HG03565 (cell line): ENCODE data around the gene CLHC1.
"Not testable (repeated sequence)": the region's sequence is repeated elsewhere in the genome, so short reads cannot be mapped to it uniquely, and the experiment has no call there.

ENCODE experiments used
- ATAC-seq: cut with Tn5 transposase; IDR thresholded peaks from one replicate; pipeline ENCODE4 v1.9.1; 2021; ENCODE audit warnings: mild to moderate bottlenecking, moderate library complexity; ENCODE audit not compliant: unreplicated experiment

Gene CLHC1

DNA sequence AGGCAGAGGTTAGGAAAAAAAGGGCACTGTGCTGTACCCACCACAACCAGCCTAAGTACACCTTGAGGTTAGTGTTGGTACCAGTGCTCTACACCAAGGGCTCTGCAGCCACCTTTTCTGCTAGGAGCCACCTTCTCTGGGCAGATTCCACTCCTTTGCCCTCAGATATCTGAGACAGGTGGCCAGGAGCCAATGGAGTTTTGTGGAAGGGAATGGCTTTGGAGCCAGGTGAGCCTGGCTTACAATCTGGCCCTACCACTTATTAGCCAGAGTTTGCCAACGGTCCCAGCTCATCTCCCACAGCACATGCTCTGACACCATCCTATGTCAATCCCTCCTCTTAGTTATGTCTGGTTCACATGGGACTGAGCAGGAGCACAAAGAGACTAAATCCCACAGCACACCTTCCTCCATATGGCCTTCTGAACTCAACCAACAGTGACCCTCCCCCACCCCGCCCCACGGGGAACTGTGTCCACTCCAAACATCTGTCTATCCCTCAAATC, 77.5 kb downstream of the CLHC1 start:
- ATAC-seq, result no peak

DNA sequence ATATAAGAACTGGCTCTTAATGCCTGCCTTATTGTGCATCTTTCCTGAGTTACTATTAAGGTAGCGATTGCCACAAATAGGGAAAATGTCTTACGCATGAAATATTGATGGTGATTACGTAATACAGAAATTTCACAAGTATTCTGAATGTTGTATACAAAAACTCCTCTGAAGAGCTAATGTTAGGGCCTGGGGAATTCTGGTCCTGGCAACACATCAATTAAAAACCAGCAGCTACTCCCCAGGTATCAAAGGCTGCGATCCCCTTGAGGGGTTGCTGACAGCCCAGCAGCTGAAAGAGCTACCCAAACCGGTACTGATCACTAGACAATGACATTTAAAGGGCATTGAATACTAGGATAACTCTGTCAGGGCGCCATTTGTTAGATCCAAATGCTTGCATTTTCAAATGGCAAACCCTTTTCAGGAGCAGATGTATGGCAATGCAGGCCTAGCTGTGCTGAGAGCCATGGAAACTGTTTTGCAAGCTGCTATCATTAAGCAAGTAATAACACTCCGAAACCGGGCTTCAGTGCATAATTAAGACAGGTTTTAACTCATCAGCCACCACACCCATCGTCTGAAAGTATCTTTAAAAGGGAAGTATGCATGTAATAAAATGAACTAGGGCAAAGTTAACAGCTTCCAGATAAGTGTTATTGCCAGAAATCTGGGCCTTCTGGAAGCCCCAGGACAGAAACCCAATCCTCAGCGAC, 78.4 kb downstream of the CLHC1 start:
- ATAC-seq, result no peak

DNA sequence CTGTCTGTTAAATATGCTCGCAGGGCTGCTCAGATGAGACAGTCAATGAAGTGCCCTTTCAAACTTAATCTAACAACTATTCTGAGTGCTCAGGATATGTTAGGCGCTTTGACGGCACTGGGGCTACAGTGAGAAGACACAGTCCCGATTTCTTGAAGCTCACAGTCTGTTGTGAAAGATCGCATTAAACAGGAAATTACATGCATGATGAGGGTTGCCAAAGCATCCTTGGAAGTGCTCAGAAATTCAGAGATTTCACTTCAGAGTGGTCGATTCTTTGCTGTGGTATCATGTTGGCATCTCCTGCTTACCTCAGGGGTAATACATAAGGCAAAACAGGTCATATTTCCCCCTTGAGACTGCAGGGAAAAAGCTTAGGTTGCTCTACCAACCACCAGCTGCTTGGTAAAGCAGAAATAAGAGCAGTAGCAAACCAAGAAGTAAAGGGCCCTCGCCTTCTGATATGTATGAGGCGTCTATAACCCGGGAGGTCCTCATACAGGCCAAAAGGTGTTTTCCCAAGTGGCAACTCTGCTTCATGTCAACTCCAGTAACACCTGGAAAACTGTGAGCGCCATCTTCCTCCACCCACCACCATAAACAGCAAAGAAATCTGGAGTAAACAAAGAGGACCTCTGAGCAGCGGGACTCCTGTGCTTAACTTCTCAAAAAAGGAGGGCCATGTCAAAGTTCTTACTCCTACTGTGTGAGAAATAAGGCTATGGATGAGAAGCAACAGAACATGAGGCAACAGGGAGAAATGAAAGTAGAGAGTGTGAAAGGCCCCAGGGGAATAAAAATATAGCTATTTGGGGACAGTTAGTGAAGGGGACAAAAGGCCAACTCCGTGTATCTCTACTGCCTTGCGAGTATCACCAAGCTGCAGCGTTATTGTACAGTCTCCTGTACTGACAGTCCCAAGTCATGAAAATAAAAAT, 79.3 kb downstream of the CLHC1 start:
- ATAC-seq, result no peak

DNA sequence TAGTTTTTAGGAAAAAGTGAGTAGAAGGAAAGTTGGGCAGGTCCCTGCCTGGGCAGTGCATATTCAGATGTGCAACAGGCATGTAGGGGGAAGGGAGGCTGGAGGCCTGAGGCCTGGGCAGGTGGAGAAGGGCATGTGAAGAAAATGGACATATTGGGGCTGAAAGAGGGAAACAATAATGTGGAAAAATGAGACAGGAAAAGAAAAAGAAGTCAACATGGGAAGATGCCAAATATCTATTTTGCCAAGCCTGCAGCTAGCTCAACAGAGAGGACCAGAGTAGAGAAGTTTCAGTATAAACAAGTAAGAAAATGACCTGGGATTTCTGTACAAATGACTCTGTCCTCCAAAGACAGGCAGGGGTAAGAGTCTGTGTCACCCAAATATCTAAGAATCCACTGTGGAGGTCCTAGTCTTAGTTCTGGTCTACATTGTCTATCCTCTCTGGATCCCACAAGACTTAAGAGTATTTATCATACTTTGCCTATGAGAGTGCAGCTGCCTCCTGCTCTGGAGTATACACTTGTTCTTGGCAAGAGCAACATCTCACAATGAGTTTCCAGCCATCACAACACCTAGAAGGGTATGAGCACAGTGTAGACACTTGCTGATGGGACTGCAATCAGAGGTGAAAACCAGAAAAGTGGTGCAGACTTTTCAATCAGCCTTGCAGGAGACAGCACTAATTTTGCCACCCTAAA, 80.2 kb downstream of the CLHC1 start:
- no peak for ATAC-seq

DNA sequence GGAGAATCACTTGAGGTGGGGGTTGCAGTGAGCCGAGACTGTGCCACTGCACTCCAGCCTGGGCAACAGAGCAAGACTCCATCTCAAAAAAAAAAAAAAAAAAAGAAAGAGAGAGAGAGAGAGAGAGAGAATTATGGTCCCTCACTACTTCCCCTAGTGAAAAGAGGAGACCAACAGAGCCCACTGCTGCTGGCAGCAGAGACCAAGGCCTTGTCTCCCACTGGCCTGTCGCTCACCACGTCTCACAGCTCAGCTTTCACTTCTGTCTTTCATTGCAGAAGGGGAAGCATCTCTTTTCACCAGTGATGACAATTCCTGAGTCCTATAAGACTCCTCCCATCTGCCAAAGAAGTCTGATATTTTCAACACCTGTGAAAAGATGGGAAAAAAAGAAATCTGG, 81.3 kb downstream of the CLHC1 start:
- ATAC-seq, result peak; percentile 78

DNA sequence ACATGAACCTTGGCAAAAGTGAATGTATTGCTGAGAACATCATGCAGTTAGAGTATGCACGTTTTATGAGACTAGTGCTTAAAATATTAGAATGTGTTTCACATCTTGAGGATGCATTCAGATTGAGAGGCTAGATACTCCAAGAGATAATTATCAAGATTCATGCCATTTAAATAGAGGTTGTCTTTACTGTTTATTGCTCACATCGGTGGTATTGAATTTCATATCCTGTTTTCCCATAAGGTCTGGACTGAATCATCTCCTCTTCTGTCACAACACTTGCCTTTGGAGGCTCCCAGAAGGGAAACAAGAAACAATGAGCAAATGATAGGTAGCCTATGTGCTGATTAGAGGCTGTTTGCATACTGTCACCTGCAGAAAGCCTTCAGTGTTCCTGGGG, 83.8 kb downstream of the CLHC1 start:
- ATAC-seq, result no peak

DNA sequence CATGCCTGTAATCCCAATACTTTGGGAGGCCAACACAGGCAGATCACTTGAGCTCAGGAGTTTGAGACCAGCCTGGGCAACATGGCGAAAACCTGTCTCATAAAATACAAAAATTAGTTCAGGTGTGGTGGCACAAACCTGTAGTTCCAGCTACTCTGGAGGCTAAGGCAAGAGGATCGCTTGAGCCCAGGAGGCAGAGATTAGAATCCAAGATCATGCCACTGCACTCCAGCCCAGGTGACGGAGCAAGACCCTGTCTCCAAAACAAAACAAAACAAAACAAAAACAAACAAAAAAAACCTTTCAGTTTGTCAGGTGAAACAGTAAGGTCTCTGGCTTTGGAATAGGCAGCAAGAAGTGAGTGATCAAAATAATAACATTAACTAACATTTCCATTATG, 84.6 kb downstream of the CLHC1 start:
- no peak for ATAC-seq

DNA sequence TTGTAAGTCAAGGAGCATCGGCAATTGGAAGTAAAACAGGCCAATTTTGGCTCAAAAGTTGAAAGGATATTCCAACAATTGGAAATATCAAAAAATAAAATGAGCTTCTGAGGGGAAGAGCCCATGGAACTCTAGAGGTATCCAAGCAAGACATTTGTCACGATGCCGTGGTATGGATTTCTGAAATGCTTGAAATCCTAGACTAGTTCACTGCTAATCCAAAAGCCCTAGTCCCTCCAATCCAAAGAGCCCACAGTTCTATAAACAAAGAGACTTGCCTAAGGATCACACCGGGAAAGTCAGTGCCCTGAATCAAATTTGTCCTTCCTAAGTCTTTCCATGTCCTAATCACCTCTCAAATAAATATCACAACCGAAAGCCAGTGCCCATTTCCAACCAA, 85.1 kb downstream of the CLHC1 start:
- no peak for ATAC-seq

DNA sequence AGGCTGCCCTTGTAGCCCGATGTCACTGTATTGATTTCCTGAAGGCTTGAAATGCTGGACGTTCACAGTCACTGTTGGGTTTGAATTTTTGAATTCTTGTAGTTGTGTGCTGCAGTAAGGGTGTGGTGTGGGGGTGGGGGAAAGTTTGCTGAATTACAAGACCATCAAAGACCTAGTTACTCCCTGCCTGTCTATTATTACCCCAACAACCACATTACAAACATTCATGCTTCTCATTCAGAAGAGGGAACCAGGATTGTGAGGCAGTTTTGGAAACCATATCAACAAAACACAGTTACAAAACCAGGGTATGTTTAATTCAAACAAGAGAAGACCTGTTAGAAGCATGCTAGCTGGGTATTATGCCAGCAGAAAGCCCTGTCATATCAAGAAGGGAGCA, 85.8 kb downstream of the CLHC1 start:
- no peak for ATAC-seq

DNA sequence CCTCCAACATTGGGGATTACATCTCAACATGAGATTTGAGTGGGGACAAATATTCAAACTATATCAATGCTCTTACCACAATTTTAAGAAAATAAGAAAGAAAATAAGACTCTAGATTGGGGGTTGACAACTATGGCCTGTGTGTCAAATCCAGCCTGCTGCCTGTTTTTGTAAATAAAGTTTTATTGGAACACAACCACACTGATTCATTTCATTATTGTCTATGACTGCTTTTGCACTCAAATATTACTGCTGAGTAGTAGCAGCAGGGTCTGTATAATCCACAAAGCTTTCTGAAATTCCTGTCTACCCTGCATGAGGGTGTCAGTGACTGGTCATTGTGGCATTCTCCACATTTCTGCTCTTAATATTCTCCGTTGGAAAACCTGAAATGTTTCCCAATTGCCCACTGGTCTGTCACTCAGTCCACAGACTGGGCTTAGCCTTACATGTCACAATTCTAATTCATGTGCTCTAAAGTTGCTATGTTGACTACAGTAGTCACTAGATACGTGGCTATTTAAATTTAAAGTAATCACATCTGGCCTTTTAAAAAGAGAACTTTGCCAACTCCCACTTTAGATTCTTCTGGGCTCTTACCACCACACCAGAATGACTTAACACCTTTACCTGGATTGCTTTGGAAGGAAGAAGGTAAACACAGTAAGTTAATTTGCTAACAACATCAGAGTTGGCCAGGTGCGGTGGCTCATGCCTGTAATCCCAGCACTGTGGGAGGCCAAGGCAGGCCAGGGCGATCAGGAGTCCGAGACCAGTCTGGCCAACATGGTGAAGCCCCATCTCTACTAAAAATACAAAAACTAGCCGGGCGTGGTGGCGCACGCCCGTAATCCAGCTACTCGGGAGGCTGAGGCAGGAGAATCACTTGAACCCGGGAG, 86.9 kb downstream of the CLHC1 start:
- no peak for ATAC-seq

DNA sequence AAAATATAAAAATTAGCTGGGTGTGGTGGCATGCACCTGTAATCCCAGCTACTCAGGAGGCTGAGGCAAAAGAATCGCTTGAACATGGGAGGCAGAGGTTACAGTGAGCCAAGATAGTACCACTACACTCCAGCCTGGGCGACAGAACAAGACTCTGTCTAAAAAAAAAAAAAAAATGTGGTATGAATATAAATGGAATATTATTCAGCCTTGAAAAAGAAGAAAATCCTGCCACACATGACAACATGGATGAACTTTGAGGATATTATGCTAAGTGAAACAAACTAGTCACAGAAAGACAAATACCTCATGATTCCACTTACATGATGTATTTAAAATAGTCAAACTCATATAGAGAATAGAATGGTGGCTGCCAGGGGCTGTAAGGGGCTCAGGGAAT, 88.4 kb downstream of the CLHC1 start:
- ATAC-seq, result not testable (repeated sequence)

DNA sequence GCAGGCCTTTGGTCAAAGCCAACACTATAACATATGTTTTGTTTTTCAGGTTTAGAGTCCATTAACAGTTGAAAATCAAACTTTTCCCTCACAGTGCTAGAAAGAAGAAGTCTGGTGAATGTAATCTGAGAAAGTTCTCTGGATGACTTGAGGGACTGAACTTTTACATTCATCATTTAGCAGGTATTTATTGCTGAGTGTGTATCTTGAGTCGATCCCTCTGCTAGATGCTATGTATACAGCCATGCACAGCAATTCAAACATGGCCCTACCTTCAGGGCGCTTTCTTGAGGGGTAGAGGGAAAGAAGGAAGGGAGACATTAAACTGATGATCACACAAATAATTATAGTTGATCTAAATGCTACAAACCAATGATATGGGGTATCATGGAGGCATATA, 89.6 kb downstream of the CLHC1 start:
- ATAC-seq, result no peak

DNA sequence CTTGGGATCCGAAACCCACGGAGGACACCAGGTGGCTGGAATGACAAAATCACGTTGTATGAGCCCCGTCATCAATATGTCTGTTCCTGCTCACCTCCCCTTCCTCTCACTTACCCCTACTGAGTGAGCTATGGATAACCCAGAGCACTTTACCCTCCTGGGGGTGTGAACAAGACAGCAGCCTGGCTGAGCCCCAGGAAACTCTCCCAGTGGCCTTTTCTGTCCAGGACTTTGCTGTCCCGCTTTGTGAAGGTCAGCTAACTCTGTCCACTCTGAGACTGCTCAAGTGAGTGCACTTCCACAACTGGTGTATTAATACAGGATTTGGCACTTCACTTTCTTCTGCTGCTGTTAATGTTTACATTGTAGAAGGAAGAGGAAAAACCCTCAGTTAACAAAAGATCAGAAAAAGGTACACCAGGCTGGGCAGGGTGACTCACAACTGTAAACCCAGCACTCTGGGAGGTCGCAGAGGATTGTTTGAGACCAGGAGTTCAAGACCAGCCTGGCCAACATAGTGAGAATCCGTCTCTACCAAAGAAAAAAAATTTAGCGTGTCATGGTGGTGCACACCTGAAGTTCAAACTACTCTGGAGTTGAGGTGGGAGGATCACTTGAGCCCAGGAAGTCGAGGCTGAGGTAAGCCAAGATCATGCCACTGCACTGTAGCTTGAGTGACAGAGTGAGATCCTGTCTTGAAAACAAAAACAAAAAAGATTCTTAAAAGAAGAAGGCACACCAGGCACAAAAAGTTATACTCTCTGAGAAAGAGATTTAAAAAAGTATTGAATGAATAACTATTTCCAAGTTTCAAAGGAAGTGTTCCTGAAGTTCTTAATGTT, 90.3 kb downstream of the CLHC1 start:
- no peak for ATAC-seq

DNA sequence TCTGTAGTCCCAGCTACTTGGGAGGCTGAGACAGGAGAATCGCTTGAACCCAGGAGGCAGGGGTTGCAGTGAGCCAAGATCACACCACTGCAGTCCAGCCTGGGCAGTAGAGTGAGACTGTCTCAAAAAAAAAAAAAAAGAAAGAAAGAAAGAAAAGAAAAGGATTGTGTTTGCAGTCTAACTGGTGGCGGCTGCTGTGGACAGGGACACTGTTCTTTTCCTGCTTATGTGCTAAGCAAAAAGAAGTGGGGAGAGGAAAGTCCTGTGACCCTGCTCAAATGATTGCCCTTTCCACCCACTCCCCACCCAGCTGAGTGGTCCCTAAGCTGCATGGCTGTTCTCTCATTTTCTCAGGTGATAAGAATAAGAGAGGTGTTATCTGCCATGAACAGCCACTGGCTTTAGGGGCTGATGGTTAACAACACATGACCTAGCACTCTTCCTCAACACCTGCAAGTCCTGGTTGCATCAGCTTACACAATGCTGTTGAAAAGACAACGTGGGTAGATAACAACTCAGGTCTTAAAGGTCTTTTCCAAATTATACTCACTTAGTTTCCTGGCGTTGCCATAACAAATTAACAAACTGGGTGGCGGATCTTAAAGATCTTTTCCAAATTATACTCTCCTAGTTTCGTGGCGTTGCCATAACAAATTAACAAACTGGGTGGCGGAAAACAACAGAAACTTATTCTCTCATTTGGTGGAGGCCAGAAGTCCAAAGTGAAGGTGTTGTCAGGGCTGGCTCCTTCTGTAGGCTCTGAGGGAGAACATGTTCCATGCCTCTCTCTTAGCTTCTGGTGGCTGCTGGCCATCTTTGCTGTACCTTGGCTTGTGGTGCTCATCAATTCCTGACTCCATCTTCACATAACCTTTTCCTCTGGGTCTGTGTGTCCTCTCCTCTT, 91.5 kb downstream of the CLHC1 start:
- no peak for ATAC-seq

DNA sequence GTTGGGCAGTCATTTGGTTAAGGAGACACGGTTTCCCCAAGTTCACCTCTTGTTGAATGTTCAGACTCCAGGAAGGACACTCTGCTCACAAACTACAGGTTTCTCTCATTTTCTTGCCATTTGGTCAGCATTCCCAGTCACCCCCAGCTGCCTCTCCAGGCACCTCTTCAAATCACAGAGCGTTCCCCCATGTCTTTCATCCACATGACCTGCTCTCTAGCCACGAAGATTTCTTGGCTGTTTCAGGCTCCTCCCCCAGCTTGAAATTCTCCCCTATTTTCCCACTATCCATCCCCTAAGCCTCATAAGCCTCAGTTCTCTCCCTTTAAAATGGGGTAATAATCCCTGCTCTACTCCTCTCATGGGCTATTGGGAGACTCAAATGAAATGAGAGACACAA, 92.8 kb downstream of the CLHC1 start:
- no peak for ATAC-seq

DNA sequence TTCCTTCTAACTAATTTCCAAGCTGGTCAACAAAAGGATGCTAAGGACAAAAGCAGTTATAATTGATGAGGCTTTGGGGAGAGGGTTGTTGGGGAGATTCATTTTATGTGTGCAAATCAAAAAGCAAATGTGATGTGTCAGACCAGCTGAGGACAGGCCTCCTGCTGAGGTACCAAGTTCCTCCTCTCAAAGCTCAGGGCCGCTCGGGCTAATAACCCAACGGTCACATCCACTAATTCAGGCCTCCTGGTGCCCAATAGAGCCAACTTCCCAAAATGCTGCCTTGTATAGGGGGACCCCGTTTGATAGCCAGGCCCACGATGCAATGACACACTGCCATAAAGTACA, 93.2 kb downstream of the CLHC1 start:
- ATAC-seq, result no peak

DNA sequence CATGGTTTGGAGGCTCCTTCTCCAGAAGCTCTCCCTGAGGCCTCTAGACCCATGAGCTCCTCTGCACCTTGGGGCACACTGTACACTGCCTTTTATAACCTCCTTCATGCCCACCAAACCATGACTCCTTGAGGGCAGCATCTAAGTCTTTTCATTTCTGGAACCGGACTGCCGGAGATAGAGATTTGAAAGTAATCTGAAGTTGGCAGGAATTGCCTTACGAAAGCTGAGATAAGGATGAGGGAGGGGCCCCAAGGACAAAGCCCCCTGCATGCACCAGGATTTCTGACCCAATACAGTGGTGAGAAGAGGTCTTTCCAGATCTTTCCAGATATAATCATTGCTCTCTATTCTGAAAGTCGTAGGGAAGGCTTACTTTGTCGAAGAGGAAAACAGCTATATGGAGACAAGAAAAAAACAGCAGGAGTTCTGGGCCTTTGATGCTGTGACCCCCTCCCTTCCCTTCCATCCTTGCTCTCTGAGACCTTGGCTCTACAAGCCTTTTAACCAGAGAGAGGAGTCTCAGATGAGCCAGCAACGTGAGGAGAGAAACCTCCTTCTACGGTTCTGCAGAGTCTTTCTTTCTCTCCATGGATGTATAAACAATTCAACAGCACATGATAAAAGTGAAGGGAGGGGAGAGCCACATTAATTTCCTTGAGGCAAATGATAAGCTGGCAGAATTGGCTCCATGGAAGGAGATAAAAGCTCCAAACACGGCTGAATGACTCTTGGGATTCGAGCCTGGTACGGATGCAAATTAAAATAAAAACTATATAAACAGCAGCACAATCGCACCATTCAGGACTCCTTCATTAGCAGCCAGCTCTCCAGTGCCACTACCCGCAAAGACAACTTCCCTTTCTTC, 93.8 kb downstream of the CLHC1 start:
- ATAC-seq, result no peak
